Activated CD8-positive, alpha-beta T cell treated with anti-CD3 and anti-CD28 coated beads for 36 hours (primary cell): Measurements from ENCODE around the gene TAPBPL. TPM values are rescaled to one million over a fixed set of nuclear protein-coding genes. Genes with fewer than 3 reads are reported as not detected.

Experiments used
- ATAC-seq: fragments of 200-7000 bp; cut with Tn5 transposase; one replicate; pipeline ENCODE4 v1.10.0; 2021; ENCODE audit warnings: mild to moderate bottlenecking, moderate library complexity
- CTCF ChIA-PET: fragments of 350-600 bp; sonication (Branson Sonifier 250); formaldehyde crosslinking; loops from one replicate; lab custom pipeline; 2021; ENCODE audit warnings: antibody characterized with exemption; lab: Charles Lee
- POLR2A ChIA-PET: fragments of 350-600 bp; sonication (Branson Sonifier 250); formaldehyde crosslinking; loops from one replicate; lab custom pipeline; 2021; ENCODE audit warnings: antibody characterized with exemption; lab: Charles Lee
- DNase-seq: peaks from one replicate; pipeline ENCODE4 v3.0.0-alpha.2; 2020
- H3K27ac Mint-ChIP-seq: one replicate; pipeline ENCODE4 v1.8.0; 2021; ENCODE audit warnings: mild to moderate bottlenecking, mixed read lengths
- H3K27me3 Mint-ChIP-seq: one replicate; pipeline ENCODE4 v1.8.0; 2021; ENCODE audit warnings: mixed read lengths
- H3K36me3 Mint-ChIP-seq: one replicate; pipeline ENCODE4 v1.8.0; 2021; ENCODE audit warnings: low read depth, mixed read lengths
- H3K4me1 Mint-ChIP-seq: one replicate; pipeline ENCODE4 v1.8.0; 2021; ENCODE audit warnings: low read depth, mixed read lengths
- H3K4me3 Mint-ChIP-seq: one replicate; pipeline ENCODE4 v1.8.0; 2021; ENCODE audit warnings: mild to moderate bottlenecking, moderate library complexity, mixed read lengths
- H3K9me3 Mint-ChIP-seq: one replicate; pipeline ENCODE4 v1.8.0; 2021; ENCODE audit warnings: mixed read lengths
- intact Hi-C: fragments of 100-400 bp; cut with micrococcal nuclease; formaldehyde crosslinking; loops from one replicate; pipeline ENCODE4 v1.10.0; 2022
- total RNA-seq, 2 experiments: library from RNA; stranded (reverse); gene quantifications; one replicate each; pipeline ENCODE4 v1.2.3, GENCODE V29; 2021
- TF ChIP-seq, protein P1 (sequence below): fragments of 200-600 bp; IDR thresholded peaks from one replicate; pipeline ENCODE4 v1.8.0; 2022; ENCODE audit warnings: antibody characterized with exemption, mild to moderate bottlenecking

Gene TAPBPL
- total RNA-seq, 2 experiments from 2014 or later: 23.3 to 28.0 TPM

DNA sequence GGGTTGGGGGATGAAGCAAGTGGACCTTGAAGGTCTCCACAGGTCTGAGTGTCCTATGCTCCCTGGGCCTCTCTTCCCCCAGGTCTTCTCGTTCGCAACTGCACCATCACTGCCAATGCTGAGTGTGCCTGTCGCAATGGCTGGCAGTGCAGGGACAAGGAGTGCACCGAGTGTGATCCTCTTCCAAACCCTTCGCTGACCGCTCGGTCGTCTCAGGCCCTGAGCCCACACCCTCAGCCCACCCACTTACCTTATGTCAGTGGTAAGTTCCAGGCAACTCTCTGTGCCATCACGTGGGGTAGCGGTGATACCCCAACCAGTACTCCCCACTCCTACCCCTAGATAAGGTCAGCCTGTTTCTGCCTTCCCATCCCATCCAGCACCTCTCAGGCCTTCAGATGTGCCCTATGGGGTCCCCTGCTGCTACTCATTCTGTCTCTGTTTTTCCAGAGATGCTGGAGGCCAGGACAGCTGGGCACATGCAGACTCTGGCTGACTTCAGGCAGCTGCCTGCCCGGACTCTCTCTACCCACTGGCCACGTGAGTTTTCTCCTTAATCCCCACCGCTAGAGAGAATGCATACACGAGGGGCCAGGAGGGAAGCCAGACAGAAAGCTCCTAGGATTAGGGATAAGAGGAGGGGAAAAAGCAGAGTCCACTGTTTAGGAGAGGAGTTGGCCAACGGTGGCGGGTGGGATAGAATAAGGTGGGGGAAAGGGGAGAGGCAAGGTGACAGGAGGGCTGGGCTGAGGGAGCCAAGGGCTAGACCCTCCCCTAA is 1.6 kb upstream of the TAPBPL start:
- Mint-ChIP-seq H3K27me3 (no peaks in the 10 kb centered on the region), H3K27ac (peak overlapping the region; percentile 99), H3K36me3 (peaks cover 95% of the 10 kb centered on the region), H3K4me3 (peak overlapping the region; percentile 97), H3K9me3 (no peaks in the 10 kb centered on the region), H3K4me1 (peaks cover 47% of the 10 kb centered on the region)
- intact Hi-C loops: no loop called here
- CTCF ChIA-PET: interaction anchor here (0.8 to 7.0 kb wide), 8 partner anchors 11 to 105 kb away, joined by 3 to 81 read pairs (median 4); no protein-coding TSS in a partner anchor
- DNase-seq (no peak), ATAC-seq (no peak)
- TF ChIP-seq, protein P1, sequence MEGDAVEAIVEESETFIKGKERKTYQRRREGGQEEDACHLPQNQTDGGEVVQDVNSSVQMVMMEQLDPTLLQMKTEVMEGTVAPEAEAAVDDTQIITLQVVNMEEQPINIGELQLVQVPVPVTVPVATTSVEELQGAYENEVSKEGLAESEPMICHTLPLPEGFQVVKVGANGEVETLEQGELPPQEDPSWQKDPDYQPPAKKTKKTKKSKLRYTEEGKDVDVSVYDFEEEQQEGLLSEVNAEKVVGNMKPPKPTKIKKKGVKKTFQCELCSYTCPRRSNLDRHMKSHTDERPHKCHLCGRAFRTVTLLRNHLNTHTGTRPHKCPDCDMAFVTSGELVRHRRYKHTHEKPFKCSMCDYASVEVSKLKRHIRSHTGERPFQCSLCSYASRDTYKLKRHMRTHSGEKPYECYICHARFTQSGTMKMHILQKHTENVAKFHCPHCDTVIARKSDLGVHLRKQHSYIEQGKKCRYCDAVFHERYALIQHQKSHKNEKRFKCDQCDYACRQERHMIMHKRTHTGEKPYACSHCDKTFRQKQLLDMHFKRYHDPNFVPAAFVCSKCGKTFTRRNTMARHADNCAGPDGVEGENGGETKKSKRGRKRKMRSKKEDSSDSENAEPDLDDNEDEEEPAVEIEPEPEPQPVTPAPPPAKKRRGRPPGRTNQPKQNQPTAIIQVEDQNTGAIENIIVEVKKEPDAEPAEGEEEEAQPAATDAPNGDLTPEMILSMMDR: no peak
- POLR2A ChIA-PET: interaction anchor here (0.7 to 14.3 kb wide), 10 partner anchors 7 to 493 kb away, joined by 3 to 267 read pairs (median 23); partner anchors contain the start of genes C12orf57, CD27, MRPL51 and RNU7-1

DNA sequence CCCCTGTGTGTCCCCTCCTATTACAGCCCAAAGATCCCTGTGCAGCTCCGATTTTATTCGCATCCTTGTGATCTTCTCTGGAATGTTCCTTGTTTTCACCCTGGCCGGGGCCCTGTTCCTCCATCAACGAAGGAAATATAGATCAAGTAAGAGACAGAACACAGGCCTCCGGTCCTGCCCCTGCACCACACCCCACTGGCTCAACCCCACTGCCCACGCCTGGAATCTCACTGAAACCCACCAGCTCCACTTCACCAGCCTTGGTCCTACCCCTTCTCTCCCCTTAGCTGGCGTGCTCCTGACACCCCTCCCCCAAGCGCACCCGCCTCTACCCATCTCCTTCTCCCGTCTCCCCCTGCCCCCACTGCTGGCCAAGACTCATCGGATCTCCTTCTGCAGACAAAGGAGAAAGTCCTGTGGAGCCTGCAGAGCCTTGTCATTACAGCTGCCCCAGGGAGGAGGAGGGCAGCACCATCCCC is 934 bp upstream of the TAPBPL start:
- Mint-ChIP-seq H3K27ac (peak overlapping the region; percentile 99), H3K36me3 (peaks cover 94% of the 10 kb centered on the region), H3K4me3 (peak overlapping the region; percentile 97), H3K9me3 (no peaks in the 10 kb centered on the region), H3K27me3 (no peaks in the 10 kb centered on the region), H3K4me1 (peaks cover 51% of the 10 kb centered on the region)
- intact Hi-C loops: no loop called here
- ATAC-seq (peak; percentile 8), DNase-seq (peak; percentile 64)
- ChIA-PET POLR2A (interaction anchor here (0.7 to 14.3 kb wide), 14 partner anchors 7 to 493 kb away, joined by 3 to 267 read pairs (median 10); partner anchors contain the start of genes C12orf57, CD27, GAPDH and MRPL51), CTCF (interaction anchor here (0.8 to 7.0 kb wide), 11 partner anchors 8 to 105 kb away, joined by 3 to 81 read pairs (median 7); partner anchors contain the start of gene VAMP1)
- TF ChIP-seq, protein P1: no peak

DNA sequence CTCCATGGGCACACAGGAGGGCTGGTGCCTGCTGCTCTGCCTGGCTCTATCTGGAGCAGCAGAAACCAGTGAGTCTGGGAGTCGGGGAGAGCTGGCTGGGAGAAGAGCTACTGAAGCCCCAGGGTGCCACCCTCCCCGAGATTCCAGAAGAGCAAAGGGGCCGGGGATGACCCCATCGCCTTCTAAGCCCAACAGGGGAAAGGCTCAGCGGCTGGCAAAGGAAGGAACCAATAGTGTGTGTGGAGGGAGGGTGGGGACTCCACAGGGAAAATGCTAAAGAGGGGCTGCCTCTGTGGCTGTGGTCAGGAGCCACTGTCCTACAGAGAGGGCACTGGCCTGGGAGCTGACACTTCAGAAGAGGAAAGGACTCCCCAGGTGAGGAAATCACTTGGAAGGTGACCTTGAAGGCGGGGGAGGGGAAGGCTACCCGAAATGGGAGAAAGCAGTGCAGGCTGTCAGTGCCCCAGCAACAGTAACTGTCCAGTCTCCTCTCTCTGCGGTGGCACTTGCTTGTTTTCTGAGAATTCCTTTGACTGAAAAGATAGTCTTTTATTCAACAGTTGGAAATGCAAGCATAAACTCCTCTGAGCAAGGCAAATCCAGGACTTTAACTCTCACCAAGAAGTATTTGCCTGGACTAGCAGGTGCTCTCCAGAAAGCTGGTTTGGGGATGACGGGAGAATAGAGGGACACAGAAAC is 552 bp downstream of the TAPBPL start:
- ATAC-seq (peak; percentile 2), DNase-seq (no peak)
- Mint-ChIP-seq H3K27me3 (no peaks in the 10 kb centered on the region), H3K27ac (peak overlapping the region; percentile 99), H3K4me3 (peak overlapping the region; percentile 97), H3K9me3 (no peaks in the 10 kb centered on the region), H3K36me3 (peaks cover 90% of the 10 kb centered on the region), H3K4me1 (peaks cover 60% of the 10 kb centered on the region)
- ChIA-PET CTCF (interaction anchor here (0.6 to 7.0 kb wide), 11 partner anchors 9 to 430 kb away, joined by 3 to 81 read pairs (median 7); partner anchors contain the start of gene VAMP1), POLR2A (interaction anchor here (0.8 to 14.3 kb wide), 18 partner anchors 9 to 120 kb away, joined by 3 to 267 read pairs (median 10); partner anchors contain the start of genes CD27, GAPDH, MRPL51 and TNFRSF1A)
- intact Hi-C loops: no loop called here
- TF ChIP-seq, protein P1: no peak

DNA sequence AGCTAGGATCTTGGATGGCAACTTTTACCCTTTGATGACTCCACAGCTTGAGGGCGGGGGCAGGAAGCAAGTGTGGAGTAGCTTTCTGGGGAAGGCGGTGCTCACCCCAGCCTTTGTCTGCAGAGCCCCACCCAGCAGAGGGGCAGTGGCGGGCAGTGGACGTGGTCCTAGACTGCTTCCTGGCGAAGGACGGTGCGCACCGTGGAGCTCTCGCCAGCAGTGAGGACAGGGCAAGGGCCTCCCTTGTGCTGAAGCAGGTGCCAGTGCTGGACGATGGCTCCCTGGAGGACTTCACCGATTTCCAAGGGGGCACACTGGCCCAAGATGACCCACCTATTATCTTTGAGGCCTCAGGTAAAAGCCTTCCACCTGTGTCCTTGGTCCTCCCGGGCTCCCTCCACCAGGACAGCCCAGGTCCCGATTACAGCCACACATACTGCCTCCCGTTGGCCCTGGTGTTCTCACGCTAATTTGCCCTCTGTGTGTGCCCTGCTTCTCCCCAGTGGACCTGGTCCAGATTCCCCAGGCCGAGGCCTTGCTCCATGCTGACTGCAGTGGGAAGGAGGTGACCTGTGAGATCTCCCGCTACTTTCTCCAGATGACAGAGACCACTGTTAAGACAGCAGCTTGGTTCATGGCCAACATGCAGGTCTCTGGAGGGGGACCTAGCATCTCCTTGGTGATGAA is 1.2 kb downstream of the TAPBPL start:
- DNase-seq (peak; percentile 58), ATAC-seq (peak; percentile 14)
- Mint-ChIP-seq H3K4me3 (peak overlapping the region; percentile 97), H3K27me3 (no peaks in the 10 kb centered on the region), H3K36me3 (peaks cover 90% of the 10 kb centered on the region), H3K27ac (peak overlapping the region; percentile 99), H3K4me1 (peaks cover 58% of the 10 kb centered on the region), H3K9me3 (no peaks in the 10 kb centered on the region)
- ChIA-PET CTCF (interaction anchor here (2.2 to 7.0 kb wide), 5 partner anchors 10 to 30 kb away, joined by 7 to 81 read pairs (median 8); no protein-coding TSS in a partner anchor), POLR2A (interaction anchor here (0.8 to 14.3 kb wide), 14 partner anchors 9 to 112 kb away, joined by 3 to 267 read pairs (median 12); partner anchors contain the start of genes CD27, GAPDH, MRPL51 and TNFRSF1A)
- TF ChIP-seq, protein P1: no peak
- intact Hi-C loops: no loop called here
